DMS 273 (cell line): ENCODE measurements around the gene BACE1.
"Not testable (repeated sequence)": the region's sequence is repeated elsewhere in the genome, so short reads cannot be mapped to it uniquely, and the experiment has no call there.

ENCODE experiments used
- DNase-seq: peaks from one replicate; lab custom pipeline; 2025; ENCODE audit not compliant: unreplicated experiment; lab: John Stamatoyannopoulos, UW

The BACE1 gene

DNA sequence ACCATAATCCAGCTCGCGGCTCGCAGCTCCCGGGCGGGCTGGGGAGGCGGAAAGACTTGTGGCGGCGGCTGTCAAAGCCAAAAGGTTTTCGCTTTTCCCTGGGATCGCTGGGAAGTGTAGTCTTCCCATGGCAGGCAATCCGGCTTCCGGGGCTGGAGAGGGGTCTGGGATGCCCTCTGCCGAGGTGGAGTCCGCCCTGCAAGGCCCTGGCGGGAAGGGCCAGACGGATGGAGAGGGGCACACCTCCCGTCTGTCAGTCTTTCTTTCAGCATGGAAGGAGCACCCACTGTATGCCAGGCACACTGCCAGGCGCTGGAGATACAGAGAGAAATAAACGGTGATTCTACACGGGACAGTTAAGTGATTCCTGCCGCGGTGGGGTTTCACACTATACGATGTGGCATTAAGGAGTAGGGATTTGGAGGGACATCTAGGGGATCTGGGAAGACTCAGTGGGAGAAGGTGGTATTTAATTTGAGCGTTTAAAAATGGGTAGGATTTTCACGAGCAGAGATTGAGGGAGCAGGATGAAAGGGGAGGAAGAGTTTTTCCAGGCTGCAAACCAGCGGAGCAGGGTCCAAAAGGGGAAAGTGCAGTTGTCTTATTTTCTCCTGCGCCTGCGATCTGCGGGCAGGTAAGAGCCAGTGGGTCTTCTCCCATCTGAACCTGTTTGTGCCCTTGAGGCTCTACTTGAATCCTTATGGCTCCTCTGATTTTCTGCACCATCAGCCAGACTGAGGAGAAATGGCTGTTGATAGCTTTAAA, at the start of gene BACE1:
Gene BACE1, minus strand, starts transcription at position 60 of the 765 bp plus-strand sequence. CDS start 461 bp downstream, outside the sequence.
- peak; percentile 92 for DNase-seq

DNA sequence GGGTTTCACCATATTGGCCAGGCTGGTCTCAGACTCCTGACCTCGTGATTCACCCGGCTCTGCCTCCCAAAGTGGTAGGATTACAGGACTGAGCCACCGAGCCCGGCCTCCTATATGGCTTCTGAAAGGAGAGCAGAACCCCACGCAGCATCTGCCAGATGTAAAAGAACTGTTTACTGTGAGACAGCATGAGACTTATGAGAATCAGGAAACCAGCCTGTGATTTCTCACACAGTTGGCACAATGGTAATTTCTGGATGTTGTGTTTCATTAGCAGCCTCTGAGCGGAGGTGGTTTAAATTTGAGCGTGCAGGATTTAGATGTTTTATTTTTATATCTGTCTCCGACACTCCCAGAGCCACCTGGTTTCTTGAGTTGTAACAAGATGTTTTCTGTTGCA, 45.4 kb upstream of the BACE1 start:
- DNase-seq, result no peak

DNA sequence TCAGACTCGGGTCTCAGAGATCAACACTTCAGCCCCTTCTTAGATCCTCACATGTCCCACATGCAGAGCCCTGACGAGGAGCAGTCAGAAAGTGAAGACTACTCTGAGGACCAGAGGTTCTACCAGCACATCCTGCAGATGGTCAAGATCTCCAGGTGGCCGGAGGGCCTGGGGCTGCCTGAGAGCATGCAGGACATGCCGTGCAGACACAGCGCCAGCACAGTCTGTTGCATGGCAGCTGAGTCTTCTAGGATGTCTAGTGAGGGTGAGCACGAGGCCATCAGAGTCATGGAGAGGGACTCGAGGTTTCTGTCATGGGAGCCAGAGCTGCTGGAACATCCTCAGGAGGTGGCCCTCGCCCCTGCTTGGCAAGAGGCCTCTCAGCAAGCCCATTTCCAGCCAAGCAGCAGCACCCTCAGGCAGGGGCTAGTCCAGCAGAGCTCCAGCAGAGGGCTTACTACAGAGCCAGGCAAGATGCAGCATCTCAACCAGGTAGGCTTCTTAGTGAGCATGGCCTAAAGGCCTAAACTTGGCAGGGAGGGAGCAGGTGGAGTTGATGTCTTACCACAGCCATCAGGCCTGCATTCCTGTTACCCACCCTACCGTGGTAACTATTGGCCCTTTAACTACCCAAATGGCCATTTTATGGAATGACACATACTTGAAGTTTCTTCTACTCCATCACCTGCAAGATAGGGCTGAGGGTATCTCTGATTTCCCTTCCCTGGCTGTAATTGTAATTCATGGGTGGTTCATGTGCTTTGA, 40.3 kb upstream of the BACE1 start:
- no peak for DNase-seq

DNA sequence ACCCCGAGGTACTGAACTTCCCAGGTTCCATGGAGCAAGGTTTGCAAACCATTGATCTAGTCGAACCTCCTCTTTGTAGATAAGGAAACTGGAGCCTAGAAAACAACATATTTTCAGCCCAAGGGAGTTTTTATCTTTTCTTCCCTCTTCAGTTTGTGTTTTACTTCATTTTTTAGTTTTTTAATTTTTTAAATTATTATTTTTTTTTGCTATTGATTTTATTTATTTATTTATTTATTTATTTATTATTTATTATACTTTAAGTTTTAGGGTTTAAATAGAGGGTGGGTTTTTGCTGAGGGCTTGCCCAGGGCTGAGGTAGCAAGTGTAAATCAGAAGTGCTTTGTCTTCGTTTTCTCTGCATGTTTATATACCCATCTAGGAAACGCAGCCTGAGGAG, 38.5 kb upstream of the BACE1 start:
- no peak for DNase-seq

DNA sequence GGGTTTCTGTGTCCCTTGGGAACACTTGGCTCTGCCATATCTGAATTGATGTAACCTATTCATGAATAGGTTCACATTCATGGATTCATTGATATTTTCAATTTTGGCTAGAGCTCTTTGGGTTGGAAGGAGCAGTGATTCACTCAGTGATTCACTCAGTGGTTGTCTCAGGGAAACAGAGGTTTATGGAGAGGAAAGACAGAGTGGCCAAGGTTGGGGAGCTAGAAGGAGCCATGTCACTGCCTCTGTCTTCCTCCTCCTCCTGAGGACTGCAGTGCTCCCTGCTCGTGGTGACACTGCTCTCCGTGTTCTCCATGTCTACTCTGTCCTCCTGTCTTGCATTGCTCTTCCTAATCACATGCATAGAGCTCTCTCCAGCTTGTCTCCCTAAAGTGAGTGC, 29.0 kb upstream of the BACE1 start:
- no peak for DNase-seq

DNA sequence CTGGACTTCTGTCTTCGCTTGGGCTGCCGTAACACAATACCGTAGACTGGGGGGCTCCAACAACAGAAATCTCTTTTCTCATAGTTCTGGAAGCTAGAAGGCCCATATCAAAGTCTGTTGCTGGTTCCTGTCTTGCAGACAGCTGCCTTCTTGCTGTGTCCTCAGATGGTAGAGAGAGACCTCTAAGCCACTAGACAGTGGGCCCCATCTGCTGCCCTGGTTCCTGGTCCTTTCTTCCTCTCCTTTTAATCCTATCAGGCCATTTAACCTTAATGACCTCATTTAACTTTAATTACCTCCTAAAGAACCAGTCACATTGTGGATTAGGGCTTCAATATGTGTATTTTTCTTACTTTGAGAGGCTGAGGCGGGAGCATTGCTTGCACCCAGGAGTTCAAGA, 21.0 kb upstream of the BACE1 start:
- no peak for DNase-seq

DNA sequence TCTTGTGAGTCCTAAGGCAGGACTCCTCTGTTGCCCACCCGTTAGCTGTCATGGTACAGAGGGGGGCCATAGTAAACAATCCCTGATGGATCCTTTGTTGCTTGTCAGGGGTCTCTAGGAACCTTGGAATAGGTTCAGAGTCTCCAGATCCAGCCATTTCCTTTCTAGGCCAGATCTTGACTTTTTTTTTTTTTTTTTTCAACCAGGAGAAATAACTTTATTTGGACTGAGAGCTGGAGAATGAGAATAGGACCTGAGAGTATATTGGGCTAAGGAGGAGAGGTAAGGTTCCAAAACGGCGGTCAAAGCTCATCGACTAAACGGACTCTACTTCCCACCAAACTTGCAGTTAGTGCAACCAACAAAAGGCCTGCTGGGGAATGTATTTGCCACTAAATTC, 19.3 kb upstream of the BACE1 start:
- no peak for DNase-seq

DNA sequence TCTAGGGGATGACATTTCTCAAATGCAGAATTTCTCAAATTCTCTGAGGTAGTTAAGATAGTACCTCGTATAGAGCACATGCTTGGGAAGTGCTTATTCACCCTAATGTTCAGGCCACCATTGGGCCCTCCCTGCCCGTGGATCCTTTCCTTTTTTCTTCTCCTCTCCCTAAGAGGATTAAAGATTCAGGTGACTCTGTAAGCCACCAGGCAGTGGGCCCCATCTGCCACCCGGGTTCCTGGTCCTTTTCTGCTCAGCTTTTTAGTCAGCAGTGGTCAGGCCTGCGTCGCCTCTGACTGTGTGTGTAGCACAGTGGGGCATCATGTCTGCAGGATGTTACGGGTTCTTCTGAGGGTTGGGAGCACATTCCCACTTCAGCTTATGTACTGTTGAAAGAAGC, 18.8 kb upstream of the BACE1 start:
- DNase-seq, result no peak

DNA sequence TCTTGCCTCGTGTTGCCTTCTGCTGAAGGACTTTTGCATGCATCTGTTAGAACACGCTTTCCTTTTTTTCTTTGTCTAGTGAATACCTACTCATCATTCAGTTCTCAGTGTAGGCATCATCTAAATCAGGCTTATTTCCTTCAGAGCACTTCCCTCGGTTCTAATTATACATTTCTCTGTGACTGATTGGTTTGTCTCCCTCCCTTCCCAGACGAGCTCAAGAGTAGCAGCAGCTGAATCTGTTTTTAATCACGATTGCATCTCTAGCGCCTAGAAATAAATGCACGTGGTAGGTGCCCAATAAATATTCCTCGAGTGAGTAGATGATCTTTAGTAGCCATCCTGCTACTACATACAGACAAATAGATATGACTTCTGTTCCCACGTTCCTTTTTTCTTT, 17.9 kb upstream of the BACE1 start:
- DNase-seq, result no peak

DNA sequence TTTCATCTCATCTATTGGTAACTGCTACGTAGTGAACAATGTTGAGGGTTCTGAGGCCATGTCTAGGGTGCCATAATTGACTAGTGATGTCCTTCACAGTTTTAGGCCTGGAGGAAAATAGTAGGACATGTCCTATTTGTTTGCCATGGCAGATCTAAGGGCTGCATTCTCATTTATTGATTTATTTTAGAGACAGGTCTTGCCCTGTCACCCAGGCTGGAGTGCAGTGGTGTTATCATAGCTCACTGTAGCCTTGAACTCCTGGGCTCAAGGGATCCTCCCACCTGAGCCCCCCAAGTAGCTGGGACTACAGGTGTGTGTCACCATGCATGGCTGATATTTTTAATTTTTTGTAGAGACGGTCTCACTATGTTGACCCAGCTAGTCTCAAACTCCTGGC, 16.8 kb upstream of the BACE1 start:
- no peak for DNase-seq

DNA sequence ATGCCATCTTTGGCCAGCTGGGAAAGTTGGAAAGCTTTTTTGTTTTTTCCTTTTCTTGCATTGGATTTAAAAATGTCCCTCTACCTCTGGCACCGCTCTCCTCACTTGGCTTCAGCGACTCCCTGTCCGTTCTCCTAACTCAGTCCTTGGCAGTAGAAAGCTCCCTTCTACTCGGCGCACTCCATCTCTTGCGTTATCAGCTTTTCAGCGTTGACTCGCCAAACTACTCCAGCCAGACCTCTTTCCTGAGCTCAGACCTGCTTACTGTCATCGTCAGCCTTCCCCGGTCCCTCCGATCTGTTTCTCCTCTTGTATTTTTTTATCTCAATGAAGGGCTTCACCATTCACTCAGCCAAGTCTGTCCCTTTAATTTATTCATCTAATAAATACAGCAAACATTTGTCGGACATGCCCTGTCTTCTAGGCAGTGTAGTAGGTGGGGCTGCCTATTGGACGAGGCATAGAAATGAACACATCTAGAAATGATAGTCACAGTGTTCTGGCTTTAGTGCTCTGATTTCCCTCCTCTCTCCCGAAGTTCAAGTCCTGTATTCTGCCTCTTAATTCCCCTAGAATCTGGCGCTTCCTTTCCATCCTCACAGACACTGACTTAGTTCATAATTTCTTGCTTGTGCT, 12.4 kb upstream of the BACE1 start:
- DNase-seq, result peak; percentile 59

DNA sequence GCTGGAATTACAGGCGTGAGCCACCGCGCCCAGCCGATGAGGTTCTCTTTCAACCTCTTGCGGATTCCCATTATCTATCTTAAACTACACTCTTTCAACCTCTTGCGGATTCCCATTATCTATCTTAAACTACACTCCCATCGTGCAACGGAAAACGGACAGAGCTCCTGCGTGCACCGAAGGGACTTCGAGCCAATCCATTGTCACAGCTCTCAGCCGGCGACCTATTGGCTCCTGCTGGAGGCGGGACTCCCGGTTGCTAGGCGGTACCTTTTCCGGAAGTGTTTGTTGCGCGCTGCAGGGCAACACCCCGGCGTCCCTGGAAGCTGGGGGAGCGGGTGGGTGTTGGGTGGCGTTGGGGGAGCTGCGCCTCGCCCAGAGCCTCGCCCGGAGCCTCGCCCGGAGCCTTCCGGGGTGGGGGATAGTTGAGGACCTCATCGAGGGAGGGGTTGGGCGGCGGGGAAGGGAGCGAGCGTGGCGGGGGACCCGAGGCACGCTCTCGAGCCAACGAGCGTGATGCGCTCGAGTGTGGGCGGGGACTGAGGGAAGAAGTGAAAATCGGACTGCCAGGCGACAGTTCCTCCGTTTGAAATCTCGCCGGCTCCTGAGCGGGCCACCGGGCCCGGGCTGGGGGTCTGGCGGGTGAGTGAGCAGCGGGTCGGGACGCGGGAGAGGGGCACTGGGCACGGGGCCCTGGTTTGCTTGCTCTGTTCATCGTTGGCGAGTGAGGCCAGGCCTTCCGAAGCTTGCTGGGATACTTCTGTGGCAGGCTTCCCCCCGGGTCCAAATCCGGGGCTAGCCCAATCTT, 11.7 kb upstream of the BACE1 start, which contains the start of gene CEP164:
Gene CEP164, plus strand, starts transcription at position 288 of the 808 bp plus-strand sequence. CDS start 10,733 bp downstream, outside the sequence.
- DNase-seq, result peak; percentile 95

DNA sequence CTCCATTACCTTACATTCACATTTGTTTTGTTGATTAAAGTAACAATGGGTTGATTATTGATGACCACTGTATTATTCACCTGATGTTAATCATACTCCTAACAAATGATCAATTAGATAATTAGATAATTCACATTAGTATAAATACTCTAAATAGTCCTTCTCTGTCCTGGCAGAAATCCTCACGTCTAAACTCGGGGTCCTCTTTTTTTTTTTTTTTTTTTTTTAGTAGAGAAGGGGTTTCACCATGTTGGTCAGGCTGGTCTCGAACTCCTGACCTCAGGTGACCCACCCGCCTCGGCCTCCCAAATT, 11.2 kb upstream of the BACE1 start:
- not testable (repeated sequence) for DNase-seq

DNA sequence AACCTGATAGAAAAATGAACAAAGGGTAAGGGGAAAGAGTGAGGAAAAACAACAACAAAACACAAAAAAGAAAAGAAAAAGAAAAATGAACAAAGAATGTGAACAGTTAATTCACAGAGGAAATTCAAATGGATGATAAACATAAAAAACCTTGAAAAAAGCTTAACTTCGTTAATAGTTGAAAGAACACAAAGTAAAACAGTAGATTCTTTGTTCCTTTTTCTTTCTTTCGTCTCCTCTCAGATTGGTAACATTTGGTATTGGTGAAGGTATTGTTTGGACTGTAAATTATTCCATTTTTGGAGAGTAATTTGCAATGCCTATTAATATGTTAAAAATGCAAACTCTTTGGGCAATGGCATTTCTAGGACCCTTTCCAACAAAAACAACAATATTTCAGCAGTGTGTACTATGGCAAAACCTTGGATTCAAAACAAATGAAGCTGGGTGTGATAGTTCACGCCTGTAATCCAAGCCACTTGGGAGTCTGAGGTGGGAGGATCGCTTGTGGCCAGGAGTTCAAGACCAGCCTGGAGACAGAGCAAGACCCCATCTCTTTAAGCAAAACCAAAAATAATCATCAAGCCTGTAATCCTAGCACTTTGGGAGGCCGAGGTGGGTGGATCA, 3.3 kb upstream of the BACE1 start:
- no peak for DNase-seq

DNA sequence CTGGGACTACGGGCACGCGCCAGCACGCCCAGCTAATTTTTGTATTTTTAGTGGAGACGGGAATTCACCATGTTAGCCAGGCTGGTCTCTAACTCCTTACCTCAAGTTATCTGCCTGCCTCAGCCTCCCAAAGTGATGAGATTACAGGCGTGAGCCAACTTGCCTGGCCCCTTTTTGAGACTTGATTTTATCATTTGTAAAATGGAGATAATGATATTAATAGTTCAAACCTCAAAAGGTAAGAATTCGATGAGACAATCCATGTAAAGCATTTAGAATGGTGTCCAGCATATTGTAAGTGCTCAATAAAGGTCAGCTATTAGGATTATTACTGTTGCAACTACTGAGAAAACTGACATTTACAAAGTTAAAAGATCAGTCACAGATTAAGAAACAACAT, 2.7 kb upstream of the BACE1 start:
- DNase-seq, result no peak

DNA sequence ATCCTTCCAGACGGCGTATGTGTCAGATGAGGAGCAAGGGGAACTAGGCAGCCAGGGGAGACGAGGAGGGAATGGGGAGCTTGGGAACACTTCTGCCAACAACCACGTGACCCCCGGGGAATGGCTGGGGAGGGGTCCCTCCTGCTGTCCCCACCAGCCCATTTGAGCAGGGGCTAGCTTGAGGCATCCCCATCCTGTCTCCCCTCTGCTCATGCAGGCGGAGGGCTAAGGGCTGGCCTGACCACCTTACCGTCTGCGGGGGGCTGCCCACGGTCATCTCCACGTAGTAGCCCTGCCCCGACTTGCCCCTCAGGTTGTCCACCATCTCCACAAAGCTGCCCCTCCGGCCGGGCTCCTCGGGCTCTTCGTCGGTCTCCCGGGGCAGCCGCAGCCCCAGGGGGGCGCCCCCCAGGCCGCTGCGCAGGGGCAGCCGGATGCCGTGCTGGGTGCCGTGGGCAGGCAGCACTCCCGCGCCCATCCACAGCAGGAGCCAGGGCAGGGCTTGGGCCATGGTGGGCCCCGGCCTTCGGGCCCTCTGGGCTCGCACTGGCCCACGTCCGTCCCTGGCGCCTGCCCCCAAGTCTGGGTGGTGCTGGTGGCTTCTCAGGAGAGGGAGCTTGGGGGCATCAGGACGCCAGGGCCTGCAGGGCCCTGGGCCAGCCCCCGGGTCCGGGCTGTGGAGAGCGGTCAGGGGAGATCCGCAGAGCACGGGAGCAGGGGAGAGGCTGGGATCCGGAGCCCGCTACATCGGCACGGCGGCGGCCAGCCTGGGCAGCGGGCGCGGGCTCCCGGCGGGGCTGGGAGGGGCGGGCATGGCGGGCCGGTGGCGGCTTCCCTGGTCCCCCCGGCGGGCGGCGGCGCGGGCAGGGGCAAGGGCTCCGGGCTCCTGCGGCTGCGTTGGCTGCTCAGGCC, 515 bp downstream of the BACE1 start:
- peak; percentile 5 for DNase-seq

DNA sequence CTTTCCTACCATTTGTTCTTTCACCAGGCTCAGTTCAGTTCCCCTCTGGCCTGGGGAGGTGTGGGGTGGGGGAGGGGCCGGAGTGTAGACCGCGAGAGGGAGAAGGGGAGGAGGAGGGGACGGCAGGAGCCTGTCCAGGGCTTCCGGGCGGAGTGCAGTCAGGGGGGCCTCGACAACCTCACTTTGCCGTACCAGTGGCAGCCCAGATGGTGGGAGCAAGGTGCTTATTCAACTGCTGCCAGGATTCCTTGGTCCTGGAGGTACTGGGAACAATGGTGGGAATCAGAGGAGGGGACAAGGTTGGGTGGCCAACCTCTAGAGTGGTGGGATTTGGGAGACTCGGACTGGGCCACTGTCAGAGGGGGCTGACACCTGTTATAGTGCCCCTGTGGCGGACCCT, 1.2 kb downstream of the BACE1 start:
- DNase-seq, result no peak

DNA sequence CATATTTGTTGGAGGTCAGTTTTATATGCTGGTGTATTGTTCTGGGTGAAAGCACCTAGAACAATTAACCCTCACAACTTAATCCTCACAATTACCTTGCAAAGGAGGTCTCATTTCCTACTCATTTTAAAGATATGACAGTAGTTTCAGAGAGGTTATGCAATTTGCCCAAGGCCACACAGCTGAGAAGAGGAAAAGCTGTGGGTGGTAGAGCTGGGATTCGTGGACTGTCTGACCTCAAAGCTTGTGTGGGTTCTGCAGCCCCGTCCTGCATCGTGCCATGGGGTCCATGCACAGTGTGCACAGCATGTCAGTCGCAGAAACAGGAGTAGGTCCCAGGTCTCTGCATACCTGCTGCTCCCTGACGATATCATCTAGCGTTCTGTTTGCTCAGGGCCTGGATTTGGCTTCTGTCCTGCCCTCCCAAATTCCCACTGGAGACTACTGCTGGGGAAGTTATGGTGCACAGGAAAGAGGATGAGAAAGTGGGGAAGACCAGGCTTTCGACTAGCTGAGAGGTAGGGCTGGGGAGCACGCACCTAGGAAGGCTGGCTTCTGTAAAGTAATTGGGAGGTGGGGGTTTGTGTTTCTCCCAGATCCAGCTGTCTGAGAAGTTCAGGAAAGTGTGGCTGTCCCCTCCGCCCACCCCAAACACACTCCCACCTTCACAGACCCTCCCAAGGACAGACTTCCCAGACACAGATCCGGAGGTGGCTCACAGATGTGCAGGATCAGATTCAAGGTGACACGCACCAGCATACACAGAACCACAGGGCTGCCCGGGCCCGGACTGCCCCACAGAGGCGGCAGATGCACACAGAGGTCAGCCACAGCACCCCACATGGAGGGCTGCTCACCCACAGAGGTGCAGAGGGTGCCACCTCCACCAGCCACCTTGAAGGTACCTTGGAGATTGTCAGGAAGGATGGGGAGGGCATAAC, 2.0 kb downstream of the BACE1 start:
- DNase-seq, result no peak

DNA sequence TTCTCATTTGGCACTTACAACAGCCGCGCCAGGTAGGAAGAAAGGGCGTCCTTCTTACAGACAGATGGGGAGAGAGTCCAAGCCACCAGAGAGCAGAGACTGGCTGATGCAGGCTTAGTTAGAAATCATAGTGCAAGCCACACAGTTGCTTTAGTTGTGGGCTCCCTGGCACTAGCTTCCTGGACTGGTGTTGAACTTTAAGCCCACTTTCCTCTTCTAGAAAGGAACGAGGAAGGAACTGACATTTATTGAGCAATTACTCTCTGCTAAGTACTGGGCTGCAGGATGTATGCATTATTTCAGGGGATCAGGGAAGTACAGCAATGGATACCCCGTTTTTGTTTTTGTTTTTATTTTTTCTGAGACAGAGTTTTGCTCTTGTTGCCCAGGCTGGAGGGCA, 3.0 kb downstream of the BACE1 start:
- DNase-seq, result no peak
